ENCODE data around the gene ANKH. TPM values are rescaled to one million over a fixed set of nuclear protein-coding genes. Genes with fewer than 3 reads are reported as not detected.
A peak's percentile ranks its signal among the peaks of the same experiment; 100 is the strongest.

ANKH gene
- total and polyA plus RNA-seq, 12 donors: 4.8 to 45.6 (median 30.9) TPM

DNA sequence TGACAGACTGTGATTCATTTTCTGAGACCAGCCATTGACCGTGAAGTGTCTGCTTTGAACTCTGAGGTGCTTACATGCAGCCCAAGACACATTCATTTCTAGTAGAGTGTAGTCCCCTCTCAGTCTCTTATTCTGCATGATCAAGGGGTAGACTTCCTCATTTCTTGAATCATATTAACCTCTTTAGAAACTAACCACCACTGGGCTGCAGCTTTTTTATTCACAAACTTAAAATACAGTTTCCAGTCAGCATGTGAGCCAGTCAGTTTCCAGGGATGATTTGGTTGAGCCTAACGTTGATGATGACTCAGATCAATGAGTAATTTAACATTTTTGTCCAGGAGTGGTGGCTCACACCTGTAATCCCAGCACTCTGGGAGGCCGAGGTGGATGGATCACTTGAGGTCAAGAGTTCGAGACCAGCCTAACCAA, 147.9 kb downstream of the ANKH start:
- Histone ChIP-seq H3K4me3 (no peak overlapping the region), H3K4me1 (replicated peaks in 1 of 2) (no peaks in the 10 kb centered on the region), H3K9me3 (replicated peaks in 1 of 3) (no peaks in the 10 kb centered on the region), H3K36me3 (replicated peaks in 1 of 2) (no peaks in the 10 kb centered on the region), H3K27me3 (no peaks in the 10 kb centered on the region), H3K27ac (peak overlapping the region in 1 of 5 donors; percentile 34)
- TF ChIP-seq, protein P1, sequence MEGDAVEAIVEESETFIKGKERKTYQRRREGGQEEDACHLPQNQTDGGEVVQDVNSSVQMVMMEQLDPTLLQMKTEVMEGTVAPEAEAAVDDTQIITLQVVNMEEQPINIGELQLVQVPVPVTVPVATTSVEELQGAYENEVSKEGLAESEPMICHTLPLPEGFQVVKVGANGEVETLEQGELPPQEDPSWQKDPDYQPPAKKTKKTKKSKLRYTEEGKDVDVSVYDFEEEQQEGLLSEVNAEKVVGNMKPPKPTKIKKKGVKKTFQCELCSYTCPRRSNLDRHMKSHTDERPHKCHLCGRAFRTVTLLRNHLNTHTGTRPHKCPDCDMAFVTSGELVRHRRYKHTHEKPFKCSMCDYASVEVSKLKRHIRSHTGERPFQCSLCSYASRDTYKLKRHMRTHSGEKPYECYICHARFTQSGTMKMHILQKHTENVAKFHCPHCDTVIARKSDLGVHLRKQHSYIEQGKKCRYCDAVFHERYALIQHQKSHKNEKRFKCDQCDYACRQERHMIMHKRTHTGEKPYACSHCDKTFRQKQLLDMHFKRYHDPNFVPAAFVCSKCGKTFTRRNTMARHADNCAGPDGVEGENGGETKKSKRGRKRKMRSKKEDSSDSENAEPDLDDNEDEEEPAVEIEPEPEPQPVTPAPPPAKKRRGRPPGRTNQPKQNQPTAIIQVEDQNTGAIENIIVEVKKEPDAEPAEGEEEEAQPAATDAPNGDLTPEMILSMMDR (IDR thresholded peaks at IDR 0.05): no peak
- no peak for TF ChIP-seq POLR2A (IDR thresholded peaks at IDR 0.05)
- 72 to 79% (median 73%) methylated on average over 4 of the region's 4 CpGs for WGBS, 4 donors
- intact Hi-C loops (cut with DNase I): loop anchor here in 1 of 2 donors (10.0 kb wide), 1 partner anchor 141 kb away; no protein-coding TSS in a partner anchor
- DNase-seq: no peak

DNA sequence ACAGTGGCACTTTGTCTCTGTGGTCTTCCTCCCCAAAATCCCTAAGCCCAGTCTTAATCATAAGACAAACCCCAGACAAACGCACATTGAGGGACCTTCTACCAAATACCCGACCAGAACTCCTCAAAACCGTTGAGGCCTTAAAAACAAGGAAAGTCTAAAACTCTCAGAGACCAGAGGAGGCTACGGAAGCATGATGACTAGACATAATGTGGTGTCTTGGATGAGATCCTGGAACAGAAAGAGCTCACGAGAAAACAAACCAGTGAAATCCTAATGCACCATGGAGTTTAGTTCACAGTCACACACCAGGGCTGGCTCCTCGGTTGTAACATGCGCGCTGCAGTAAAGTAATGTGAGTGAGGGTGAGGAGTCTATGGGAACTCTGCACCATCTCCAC, 148.7 kb downstream of the ANKH start:
- H3K27me3 ChIP-seq: no peaks in the 10 kb centered on the region
- H3K4me1 ChIP-seq (replicated peaks in 1 of 2): no peaks in the 10 kb centered on the region
- no peak overlapping the region for H3K27ac ChIP-seq
- TF ChIP-seq, protein P1 (IDR thresholded peaks at IDR 0.05): no peak
- TF ChIP-seq POLR2A (IDR thresholded peaks at IDR 0.05): no peak
- no peak overlapping the region for H3K4me3 ChIP-seq
- no peak for DNase-seq
- intact Hi-C loops (cut with DNase I): loop anchor here in 1 of 2 donors (10.0 kb wide), 1 partner anchor 142 kb away; no protein-coding TSS in a partner anchor
- no peaks in the 10 kb centered on the region for H3K9me3 ChIP-seq (replicated peaks in 1 of 3)
- WGBS, 4 donors: 87 to 94% (median 93%) methylated on average over 8 of the region's 8 CpGs
- H3K36me3 ChIP-seq (replicated peaks in 1 of 2): no peaks in the 10 kb centered on the region

DNA sequence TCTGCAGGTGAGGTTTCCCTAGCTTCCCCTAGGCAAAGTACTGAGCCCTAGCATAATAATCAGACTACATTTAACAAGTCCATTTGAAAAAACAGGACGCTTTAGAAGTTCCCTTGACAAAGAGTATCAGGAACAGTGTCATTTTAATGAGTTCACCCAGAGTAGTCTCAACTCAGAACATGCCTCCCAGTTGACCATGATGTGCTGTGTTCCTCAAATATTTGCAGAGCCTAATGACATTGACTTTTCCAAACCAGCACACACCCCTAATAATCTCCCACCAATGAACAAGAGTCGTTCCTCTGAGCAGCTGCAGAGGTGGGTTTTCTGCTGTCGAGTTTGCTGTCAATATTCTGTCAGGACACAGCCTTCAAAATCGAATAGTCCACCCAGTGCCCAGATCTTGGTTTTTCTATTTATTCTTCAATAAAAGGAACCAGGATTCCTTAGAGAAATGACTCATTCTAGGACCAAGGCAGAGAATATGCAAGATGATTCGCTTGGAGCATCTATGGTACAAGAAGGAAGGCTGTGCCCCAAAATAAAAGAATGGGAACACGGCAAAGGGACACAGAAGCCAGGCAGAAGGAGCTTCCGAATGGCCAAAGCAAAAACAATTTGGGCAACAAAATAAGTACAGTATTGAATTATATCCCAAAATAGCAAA, 149.5 kb downstream of the ANKH start:
- intact Hi-C loops (cut with DNase I): loop anchor here in 1 of 2 donors (10.0 kb wide), 1 partner anchor 143 kb away; no protein-coding TSS in a partner anchor
- 82 to 91% (median 88%) methylated on average over 7 of the region's 7 CpGs for WGBS, 4 donors
- Histone ChIP-seq H3K4me1 (replicated peaks in 1 of 2) (no peaks in the 10 kb centered on the region), H3K4me3 (no peak overlapping the region), H3K27ac (no peak overlapping the region), H3K36me3 (replicated peaks in 1 of 2) (no peaks in the 10 kb centered on the region), H3K27me3 (no peaks in the 10 kb centered on the region), H3K9me3 (replicated peaks in 1 of 3) (no peaks in the 10 kb centered on the region)
- no peak for DNase-seq
- TF ChIP-seq POLR2A (IDR thresholded peaks at IDR 0.05): no peak
- TF ChIP-seq, protein P1 (IDR thresholded peaks at IDR 0.05): no peak

DNA sequence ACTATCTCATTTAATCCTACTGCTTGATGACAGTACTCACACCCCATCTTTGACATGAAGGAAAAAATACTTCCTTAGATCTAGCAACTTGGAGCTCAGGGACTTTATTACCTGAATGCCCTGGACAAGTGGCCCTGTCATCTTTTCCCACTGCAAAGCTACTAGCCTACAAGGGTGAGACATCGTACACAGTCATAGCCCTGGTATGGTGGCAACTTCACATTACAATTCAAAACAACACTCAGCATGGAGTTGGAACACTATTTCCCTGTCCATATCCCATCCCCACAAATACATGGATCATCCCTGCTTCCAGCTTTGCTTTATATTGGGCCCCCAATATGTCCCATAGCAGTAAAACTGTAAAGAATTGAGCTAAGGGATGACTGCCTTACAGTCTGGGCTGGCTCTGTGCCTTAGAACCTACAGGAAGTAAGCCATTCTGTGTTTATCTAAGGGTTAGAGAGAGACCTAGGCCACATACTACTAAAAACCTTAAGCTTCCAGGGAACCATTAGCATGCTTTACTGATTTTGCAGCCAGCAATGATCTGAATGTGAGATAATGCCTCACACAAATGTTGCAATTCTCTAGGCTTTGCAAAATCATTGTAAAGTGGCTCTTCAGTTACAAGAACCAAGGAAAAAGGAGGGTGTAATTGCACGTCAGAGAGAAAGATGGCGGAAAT, 151.2 kb downstream of the ANKH start:
- intact Hi-C loops (cut with DNase I): loop anchor here in 1 of 2 donors (10.0 kb wide), 1 partner anchor 144 kb away; no protein-coding TSS in a partner anchor

More for the DNA sequence above, 151.2 kb downstream of the ANKH start:
- Histone ChIP-seq H3K9me3 (replicated peaks in 1 of 3) (no peaks in the 10 kb centered on the region), H3K27me3 (no peaks in the 10 kb centered on the region), H3K27ac (no peak overlapping the region), H3K36me3 (replicated peaks in 1 of 2) (peaks cover 0 to 8% of the 10 kb centered on the region in 2 donors), H3K4me3 (no peak overlapping the region), H3K4me1 (replicated peaks in 1 of 2) (no peaks in the 10 kb centered on the region)
- TF ChIP-seq, protein P1 (IDR thresholded peaks at IDR 0.05): no peak
- TF ChIP-seq POLR2A (IDR thresholded peaks at IDR 0.05): no peak
- DNase-seq: peak in 1 of 7 donors; percentile 2
- WGBS, 4 donors: 85 to 96% (median 87%) methylated on average over 3 of the region's 3 CpGs
